WTC11 (cell line): ENCODE results near the gene GATB. TPM values are rescaled to one million over a fixed set of nuclear protein-coding genes. Genes with fewer than 3 reads are reported as not detected.

ENCODE experiments used
- ATAC-seq: fragments of 200-7000 bp; cut with Tn5 transposase; 2 replicates; pipeline ENCODE4 v1.10.0; 2021; ENCODE audit warnings: mild to moderate bottlenecking, moderate library complexity
- Bru-seq: library from RNA; stranded (reverse); fragments of 400-500 nt; gene quantifications from one replicate; lab custom pipeline; 2021; lab: Mats Ljungman, UMichigan
- CTCF ChIA-PET: fragments of 300-600 bp; sonication (Branson Sonifier 250); formaldehyde crosslinking; loops from one replicate; lab custom pipeline; 2021; ENCODE audit warnings: antibody characterized with exemption; lab: Charles Lee
- POLR2A ChIA-PET: fragments of 350-600 bp; sonication (Branson Sonifier 250); formaldehyde crosslinking; loops from one replicate; lab custom pipeline; 2021; ENCODE audit warnings: antibody characterized with exemption; lab: Charles Lee
- DNase-seq: peaks from one replicate; pipeline ENCODE4 v3.0.0; 2021; ENCODE audit warnings: low spot score
- H3K27ac Mint-ChIP-seq: 2 replicates; pipeline ENCODE4 v1.8.0; 2021; ENCODE audit warnings: mixed read lengths
- H3K27me3 Mint-ChIP-seq: 2 replicates; pipeline ENCODE4 v1.8.0; 2021; ENCODE audit warnings: low read depth, mild to moderate bottlenecking, moderate library complexity, mixed read lengths
- H3K36me3 Mint-ChIP-seq: 2 replicates; pipeline ENCODE4 v1.8.0; 2021; ENCODE audit warnings: mixed read lengths
- H3K4me1 Mint-ChIP-seq: 2 replicates; pipeline ENCODE4 v1.8.0; 2022; ENCODE audit warnings: mixed read lengths
- H3K4me3 Mint-ChIP-seq: 2 replicates; pipeline ENCODE4 v1.8.0; 2021; ENCODE audit warnings: mild to moderate bottlenecking, moderate library complexity, mixed read lengths
- H3K9me3 Mint-ChIP-seq: 2 replicates; pipeline ENCODE4 v1.8.0; 2021; ENCODE audit warnings: mixed read lengths
- CBFB ChIP-seq: sonication (generic); formaldehyde crosslinking; IDR thresholded peaks from 2 replicates; pipeline ENCODE4 v1.8.1; 2022; ENCODE audit warnings: mild to moderate bottlenecking, low read depth, missing genetic modification reagents
- ETV6 ChIP-seq: sonication (generic); formaldehyde crosslinking; IDR thresholded peaks from 2 replicates; pipeline ENCODE4 v1.8.1; 2022; ENCODE audit warnings: mild to moderate bottlenecking, missing genetic modification reagents
- FOXK1 ChIP-seq: sonication (generic); formaldehyde crosslinking; IDR thresholded peaks from 2 replicates; pipeline ENCODE4 v1.8.0; 2022; ENCODE audit warnings: mild to moderate bottlenecking, moderate library complexity, missing genetic modification reagents
- FOXP1 ChIP-seq: sonication (generic); formaldehyde crosslinking; IDR thresholded peaks from 2 replicates; pipeline ENCODE4 v1.8.0; 2022; ENCODE audit warnings: missing genetic modification reagents, mild to moderate bottlenecking, moderate library complexity, borderline replicate concordance
- GABPB1 ChIP-seq: sonication (generic); formaldehyde crosslinking; IDR thresholded peaks from 2 replicates; pipeline ENCODE4 v1.8.1; 2023; ENCODE audit warnings: mild to moderate bottlenecking, missing genetic modification reagents
- SP1 ChIP-seq: sonication (generic); formaldehyde crosslinking; conservative IDR thresholded peaks from 2 replicates; pipeline ENCODE4 v1.8.1; 2022; ENCODE audit warnings: missing genetic modification reagents
- ZNF219 ChIP-seq: sonication (generic); formaldehyde crosslinking; IDR thresholded peaks from 2 replicates; pipeline ENCODE4 v1.8.0; 2023; ENCODE audit warnings: missing genetic modification reagents, mild to moderate bottlenecking, borderline replicate concordance
- ZNF416 ChIP-seq: fragments of 250-450 bp; sonication (Bioruptor Pico); IDR thresholded peaks from 2 replicates; pipeline ENCODE4 v1.9.0; 2021; ENCODE audit warnings: mild to moderate bottlenecking, inconsistent platforms
- long read RNA-seq, 3 experiments: library from RNA in 1 of 3; library from capped mRNA in 1 of 3; library from polyadenylated mRNA in 1 of 3; unstranded in 2 of 3; stranded (forward) in 1 of 3; transcript quantifications; one replicate each; pipeline ENCODE4 v2.0.0, GENCODE V29; 2021
- total RNA-seq: library from RNA; stranded (reverse); gene quantifications from 3 replicates; pipeline ENCODE4 v1.2.3, GENCODE V29; 2021
- TF ChIP-seq, protein P1 (sequence below): sonication (generic); formaldehyde crosslinking; IDR thresholded peaks from 2 replicates; pipeline ENCODE4 v1.8.1; 2023; ENCODE audit warnings: mild to moderate bottlenecking, missing genetic modification reagents, borderline replicate concordance
- TF ChIP-seq, protein P2 (sequence below): sonication (generic); formaldehyde crosslinking; IDR thresholded peaks from 2 replicates; pipeline ENCODE4 v1.8.0; 2022; ENCODE audit warnings: mild to moderate bottlenecking, missing genetic modification reagents
- TF ChIP-seq, protein P3 (sequence below): sonication (generic); formaldehyde crosslinking; IDR thresholded peaks from 2 replicates; pipeline ENCODE4 v1.8.1; 2023; ENCODE audit warnings: mild to moderate bottlenecking, missing genetic modification reagents, moderate library complexity
- TF ChIP-seq, protein P4 (sequence below): sonication (generic); formaldehyde crosslinking; IDR thresholded peaks from 2 replicates; pipeline ENCODE4 v1.8.1; 2022; ENCODE audit warnings: mild to moderate bottlenecking, missing genetic modification reagents, moderate library complexity, borderline replicate concordance

Gene GATB, protein sequence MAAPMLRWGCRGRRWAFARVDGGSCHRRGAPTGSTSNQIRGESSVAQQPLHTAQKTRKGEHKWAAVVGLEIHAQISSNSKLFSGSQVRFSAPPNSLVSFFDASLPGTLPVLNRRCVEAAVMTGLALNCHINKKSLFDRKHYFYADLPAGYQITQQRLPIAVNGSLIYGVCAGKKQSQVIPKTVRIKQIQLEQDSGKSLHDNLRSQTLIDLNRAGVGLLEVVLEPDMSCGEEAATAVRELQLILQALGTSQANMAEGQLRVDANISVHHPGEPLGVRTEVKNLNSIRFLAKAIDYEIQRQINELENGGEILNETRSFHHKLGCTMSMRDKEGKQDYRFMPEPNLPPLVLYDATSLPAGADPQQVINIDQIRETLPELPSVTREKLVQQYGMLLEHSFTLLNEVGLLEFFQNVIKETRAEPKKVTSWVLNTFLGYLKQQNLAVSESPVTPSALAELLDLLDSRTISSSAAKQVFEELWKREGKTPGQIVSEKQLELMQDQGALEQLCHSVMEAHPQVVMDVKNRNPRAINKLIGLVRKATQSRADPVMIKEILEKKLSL
- 16.2 to 22.7 TPM (median 20.8 TPM) in 3 replicates for total RNA-seq
- percentile 57 among the genes with signal in this experiment for Bru-seq, nascent RNA
- long read RNA-seq, experiment 1, transcript GATB-201 (13 exons, 2,385 nt): major isoform, 71 of 89 reads
- long read RNA-seq, experiment 1, partial matches to known transcripts: 3 of 89 reads
- long read RNA-seq, experiment 1, other reads (novel, unspliced or antisense): 14 of 89 reads
- long read RNA-seq, experiment 2, transcript GATB-201 (13 exons, 2,385 nt): major isoform, 12 of 28 reads
- long read RNA-seq, experiment 2, partial matches to known transcripts: 4 of 28 reads
- long read RNA-seq, experiment 2, other reads (novel, unspliced or antisense): 8 of 28 reads
- long read RNA-seq, experiment 3, transcript GATB-209 (8 exons, 1,519 nt): minor isoform, 5 of 53 reads
- long read RNA-seq, experiment 3, transcript GATB-201 (13 exons, 2,385 nt): major isoform, 37 of 53 reads
- long read RNA-seq, experiment 3, partial matches to known transcripts: 3 of 53 reads
- long read RNA-seq, experiment 3, other reads (novel, unspliced or antisense): 8 of 53 reads

DNA sequence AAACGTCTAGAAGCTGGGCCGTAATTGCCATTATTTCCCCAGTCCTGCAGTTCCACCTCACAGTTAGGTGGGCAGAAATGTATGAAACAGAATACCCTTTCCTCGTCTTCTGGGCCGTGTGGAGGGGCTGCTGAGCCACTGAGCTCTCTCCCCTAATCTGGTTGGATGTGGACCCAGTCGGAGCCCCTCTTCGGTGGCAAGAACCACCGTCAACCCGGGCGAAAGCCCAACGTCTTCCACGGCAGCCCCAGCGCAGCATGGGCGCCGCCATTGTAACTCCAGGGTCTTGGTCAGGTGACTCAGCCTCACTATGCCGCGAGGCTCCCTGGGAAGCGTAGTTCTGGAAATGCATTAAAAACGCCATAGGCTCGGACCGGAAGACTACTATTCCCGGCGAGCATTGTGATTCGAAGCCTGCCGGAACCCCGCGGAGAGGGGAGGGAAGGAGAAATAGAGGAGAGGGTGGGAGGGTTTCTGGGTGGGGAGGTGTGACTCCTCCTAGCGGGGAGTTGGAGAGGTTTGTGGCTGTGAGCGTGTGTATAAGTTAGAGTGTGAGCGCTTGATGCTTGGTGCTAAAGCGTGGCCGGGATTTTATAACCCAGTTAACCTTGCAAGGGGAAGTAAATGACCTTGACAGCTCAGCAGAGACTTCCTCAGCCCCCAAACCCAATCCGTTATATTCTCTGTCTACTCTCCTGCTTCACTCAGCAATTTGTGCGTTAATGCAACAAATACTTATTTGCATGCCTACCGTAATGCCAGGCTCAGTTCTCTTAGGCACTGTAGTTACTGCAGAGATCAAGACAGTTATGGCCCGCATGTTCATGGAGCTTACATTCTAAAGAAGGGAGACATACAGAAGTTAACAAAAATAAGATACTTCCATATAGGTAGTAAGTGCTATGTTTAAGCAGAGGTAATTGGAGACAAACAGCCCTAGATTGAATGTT is at the start of gene GATB:
Gene GATB (minus strand): TSS at position 296 of the 950 bp plus-strand sequence. CDS start 25 bp downstream, at position 271.
- Mint-ChIP-seq H3K4me3 (peak within 1 kb of the TSS; percentile 100), H3K36me3 (peaks cover 2% of the 10 kb centered on the region; the same call in 1 of the 2 replicates), H3K4me1 (peaks cover 12% of the 10 kb centered on the region), H3K9me3 (peaks cover 8% of the 10 kb centered on the region), H3K27ac (peak within 1 kb of the TSS; percentile 99), H3K27me3 (peaks cover 5% of the 10 kb centered on the region; the same call in 1 of the 2 replicates)
- peak; percentile 98 for ATAC-seq
- peak; percentile 97 for DNase-seq
- POLR2A ChIA-PET: no interaction called here
- TF ChIP-seq ZNF219 (CRISPR knock-in tag): no peak
- TF ChIP-seq ETV6: 0 out of 2 replicates have a peak, but pooled peaks have one; percentile 29
- TF ChIP-seq, protein P1, sequence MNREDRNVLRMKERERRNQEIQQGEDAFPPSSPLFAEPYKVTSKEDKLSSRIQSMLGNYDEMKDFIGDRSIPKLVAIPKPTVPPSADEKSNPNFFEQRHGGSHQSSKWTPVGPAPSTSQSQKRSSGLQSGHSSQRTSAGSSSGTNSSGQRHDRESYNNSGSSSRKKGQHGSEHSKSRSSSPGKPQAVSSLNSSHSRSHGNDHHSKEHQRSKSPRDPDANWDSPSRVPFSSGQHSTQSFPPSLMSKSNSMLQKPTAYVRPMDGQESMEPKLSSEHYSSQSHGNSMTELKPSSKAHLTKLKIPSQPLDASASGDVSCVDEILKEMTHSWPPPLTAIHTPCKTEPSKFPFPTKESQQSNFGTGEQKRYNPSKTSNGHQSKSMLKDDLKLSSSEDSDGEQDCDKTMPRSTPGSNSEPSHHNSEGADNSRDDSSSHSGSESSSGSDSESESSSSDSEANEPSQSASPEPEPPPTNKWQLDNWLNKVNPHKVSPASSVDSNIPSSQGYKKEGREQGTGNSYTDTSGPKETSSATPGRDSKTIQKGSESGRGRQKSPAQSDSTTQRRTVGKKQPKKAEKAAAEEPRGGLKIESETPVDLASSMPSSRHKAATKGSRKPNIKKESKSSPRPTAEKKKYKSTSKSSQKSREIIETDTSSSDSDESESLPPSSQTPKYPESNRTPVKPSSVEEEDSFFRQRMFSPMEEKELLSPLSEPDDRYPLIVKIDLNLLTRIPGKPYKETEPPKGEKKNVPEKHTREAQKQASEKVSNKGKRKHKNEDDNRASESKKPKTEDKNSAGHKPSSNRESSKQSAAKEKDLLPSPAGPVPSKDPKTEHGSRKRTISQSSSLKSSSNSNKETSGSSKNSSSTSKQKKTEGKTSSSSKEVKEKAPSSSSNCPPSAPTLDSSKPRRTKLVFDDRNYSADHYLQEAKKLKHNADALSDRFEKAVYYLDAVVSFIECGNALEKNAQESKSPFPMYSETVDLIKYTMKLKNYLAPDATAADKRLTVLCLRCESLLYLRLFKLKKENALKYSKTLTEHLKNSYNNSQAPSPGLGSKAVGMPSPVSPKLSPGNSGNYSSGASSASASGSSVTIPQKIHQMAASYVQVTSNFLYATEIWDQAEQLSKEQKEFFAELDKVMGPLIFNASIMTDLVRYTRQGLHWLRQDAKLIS (CRISPR knock-in tag): 0 out of 2 replicates have a peak, but pooled peaks have one; percentile 49
- peak; percentile 64; the same call in 1 of the 2 replicates for TF ChIP-seq GABPB1 (CRISPR knock-in tag)
- TF ChIP-seq ZNF416 (CRISPR knock-in tag): peak; percentile 52; the same call in 1 of the 2 replicates
- no peak; the same call in 1 of the 2 replicates for TF ChIP-seq FOXP1
- 0 out of 2 replicates have a peak, but pooled peaks have one; percentile 52 for TF ChIP-seq CBFB (CRISPR knock-in tag)
- peak; percentile 52 for TF ChIP-seq SP1 (CRISPR knock-in tag)
- TF ChIP-seq, protein P2, sequence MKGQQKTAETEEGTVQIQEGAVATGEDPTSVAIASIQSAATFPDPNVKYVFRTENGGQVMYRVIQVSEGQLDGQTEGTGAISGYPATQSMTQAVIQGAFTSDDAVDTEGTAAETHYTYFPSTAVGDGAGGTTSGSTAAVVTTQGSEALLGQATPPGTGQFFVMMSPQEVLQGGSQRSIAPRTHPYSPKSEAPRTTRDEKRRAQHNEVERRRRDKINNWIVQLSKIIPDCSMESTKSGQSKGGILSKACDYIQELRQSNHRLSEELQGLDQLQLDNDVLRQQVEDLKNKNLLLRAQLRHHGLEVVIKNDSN (CRISPR knock-in tag): peak; percentile 99
- peak; percentile 89; the same call in 1 of the 2 replicates for TF ChIP-seq FOXK1
- TF ChIP-seq, protein P3, sequence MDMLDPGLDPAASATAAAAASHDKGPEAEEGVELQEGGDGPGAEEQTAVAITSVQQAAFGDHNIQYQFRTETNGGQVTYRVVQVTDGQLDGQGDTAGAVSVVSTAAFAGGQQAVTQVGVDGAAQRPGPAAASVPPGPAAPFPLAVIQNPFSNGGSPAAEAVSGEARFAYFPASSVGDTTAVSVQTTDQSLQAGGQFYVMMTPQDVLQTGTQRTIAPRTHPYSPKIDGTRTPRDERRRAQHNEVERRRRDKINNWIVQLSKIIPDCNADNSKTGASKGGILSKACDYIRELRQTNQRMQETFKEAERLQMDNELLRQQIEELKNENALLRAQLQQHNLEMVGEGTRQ (CRISPR knock-in tag): peak; percentile 98
- TF ChIP-seq, protein P4, sequence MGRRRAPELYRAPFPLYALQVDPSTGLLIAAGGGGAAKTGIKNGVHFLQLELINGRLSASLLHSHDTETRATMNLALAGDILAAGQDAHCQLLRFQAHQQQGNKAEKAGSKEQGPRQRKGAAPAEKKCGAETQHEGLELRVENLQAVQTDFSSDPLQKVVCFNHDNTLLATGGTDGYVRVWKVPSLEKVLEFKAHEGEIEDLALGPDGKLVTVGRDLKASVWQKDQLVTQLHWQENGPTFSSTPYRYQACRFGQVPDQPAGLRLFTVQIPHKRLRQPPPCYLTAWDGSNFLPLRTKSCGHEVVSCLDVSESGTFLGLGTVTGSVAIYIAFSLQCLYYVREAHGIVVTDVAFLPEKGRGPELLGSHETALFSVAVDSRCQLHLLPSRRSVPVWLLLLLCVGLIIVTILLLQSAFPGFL (CRISPR knock-in tag): no peak
- CTCF ChIA-PET: interaction anchor here (0.9 kb wide), 1 partner anchor 285 kb away, joined by 3 read pairs; no protein-coding TSS in a partner anchor
